SK-N-SH (cell line): ENCODE results near the gene EXOC4. TPM values are rescaled to one million over a fixed set of nuclear protein-coding genes. Genes with fewer than 3 reads are reported as not detected.

Source experiments
- CTCF ChIA-PET: fragments of 300-600, 350-600 bp; formaldehyde crosslinking; extraction: SDS; loops from one replicate; lab custom pipeline; 2021; lab: Yijun Ruan, JAX
- POLR2A ChIA-PET: fragments of 350-600 bp; sonication (Branson Sonifier 250); formaldehyde crosslinking; extraction: SDS; loops from one replicate; lab custom pipeline; 2020; ENCODE audit warnings: antibody characterized with exemption, inconsistent platforms; lab: Yijun Ruan, JAX
- DNase-seq: peaks from one replicate; pipeline ENCODE4 v3.0.0; 2012
- H2AFZ ChIP-seq: fragments of 200-600 bp; sonication (generic); 2 replicates; pipeline ENCODE4 v1.8.1; 2016; ENCODE audit warnings: antibody characterized with exemption, mild to moderate bottlenecking, low read depth
- H3F3A ChIP-seq: fragments of 200-600 bp; sonication (generic); replicated peaks from 2 replicates; pipeline ENCODE3; 2016; ENCODE audit warnings: antibody characterized with exemption, mild to moderate bottlenecking; ENCODE audit not compliant: insufficient read depth
- H3K27ac ChIP-seq, 2 experiments: fragments of 200-500 bp in 1 of 2; fragments of 200-600 bp in 1 of 2; sonication (Bioruptor generic) in 1 of 2; sonication (generic), shearing (Covaris generic) in 1 of 2; 2 replicates each; pipeline versions ENCODE4 v1.5.1 to v1.6.1; 2014 to 2016; ENCODE audit warnings: low read depth in 2 of 2, inconsistent platforms in 1 of 2, low read length in 1 of 2, mild to moderate bottlenecking in 1 of 2, mixed read lengths in 1 of 2
- H3K27me3 ChIP-seq: fragments of 200-600 bp; sonication (generic), shearing (Covaris generic); 2 replicates; pipeline ENCODE4 v1.6.1; 2016; ENCODE audit warnings: mixed run types; ENCODE audit not compliant: insufficient read depth
- H3K36me3 ChIP-seq, 2 experiments: fragments of 200-500 bp in 1 of 2; fragments of 200-600 bp in 1 of 2; sonication (Bioruptor generic) in 1 of 2; sonication (generic) in 1 of 2; replicated peaks in 1 of 2; 2 replicates each; pipeline versions ENCODE3 to v1.5.1; 2014 to 2016; ENCODE audit warnings: low read length in 1 of 2, mild to moderate bottlenecking in 1 of 2; ENCODE audit not compliant: insufficient read depth in 2 of 2, control insufficient read depth in 1 of 2
- H3K4me1 ChIP-seq, 2 experiments: fragments of 200-500 bp in 1 of 2; fragments of 200-600 bp in 1 of 2; sonication (Bioruptor generic) in 1 of 2; sonication (generic), shearing (Covaris generic) in 1 of 2; 2 replicates each; pipeline versions ENCODE4 v1.5.1 to v1.6.1; 2014 to 2016; ENCODE audit warnings: low read depth in 1 of 2, low read length in 1 of 2, mixed run types in 1 of 2; ENCODE audit not compliant: insufficient read depth in 2 of 2, control insufficient read depth in 1 of 2
- H3K4me2 ChIP-seq: fragments of 200-600 bp; sonication (generic), shearing (Covaris generic); 2 replicates; pipeline ENCODE4 v1.6.1; 2017; ENCODE audit warnings: mixed run types
- H3K4me3 ChIP-seq, 2 experiments: fragments of 200-500 bp in 1 of 2; fragments of 200-600 bp in 1 of 2; sonication (Bioruptor generic) in 1 of 2; sonication (generic), shearing (Covaris generic) in 1 of 2; 2 replicates each; pipeline versions ENCODE4 v1.5.1 to v1.8.1; 2014 to 2016; ENCODE audit warnings: low read depth in 2 of 2, inconsistent platforms in 1 of 2, low read length in 1 of 2, mild to moderate bottlenecking in 1 of 2, mixed read lengths in 1 of 2, moderate library complexity in 1 of 2
- H3K79me2 ChIP-seq: fragments of 200-600 bp; sonication (generic); 2 replicates; pipeline ENCODE4 v1.8.1; 2017; ENCODE audit warnings: mild to moderate bottlenecking; ENCODE audit not compliant: insufficient read depth
- H3K9ac ChIP-seq: fragments of 200-600 bp; sonication (generic); 2 replicates; pipeline ENCODE4 v1.6.1; 2017; ENCODE audit warnings: mixed run types
- H3K9me2 ChIP-seq: fragments of 200-600 bp; sonication (generic); 2 replicates; pipeline ENCODE4 v1.6.1; 2017; ENCODE audit warnings: mixed run types
- H3K9me3 ChIP-seq: fragments of 200-600 bp; sonication (generic); 2 replicates; pipeline ENCODE4 v1.6.1; 2017; ENCODE audit warnings: mixed run types, mild to moderate bottlenecking, moderate library complexity
- H4K20me1 ChIP-seq: fragments of 200-600 bp; sonication (generic); 2 replicates; pipeline ENCODE4 v1.6.1; 2017; ENCODE audit warnings: mild to moderate bottlenecking, mixed run types; ENCODE audit not compliant: insufficient read depth
- CHD2 ChIP-seq: fragments of 150-350 bp; IDR thresholded peaks from 2 replicates; pipeline ENCODE4 v1.6.1; 2018; ENCODE audit warnings: low read length; ENCODE audit not compliant: partially characterized antibody
- ELF1 ChIP-seq: IDR thresholded peaks from 2 replicates; pipeline ENCODE4 v1.4.0; 2012
- EZH2phosphoT487 ChIP-seq: fragments of 200-600 bp; sonication (generic); IDR thresholded peaks from 2 replicates; pipeline ENCODE4 v1.6.1; 2017; ENCODE audit warnings: low read depth, mixed run types, mild to moderate bottlenecking, antibody characterized with exemption, moderate library complexity, borderline replicate concordance
- FOXJ3 ChIP-seq: sonication (generic); formaldehyde crosslinking; IDR thresholded peaks from 2 replicates; pipeline ENCODE4 v1.5.1; 2020; ENCODE audit warnings: mild to moderate bottlenecking, missing genetic modification reagents
- FOXM1 ChIP-seq: IDR thresholded peaks from 2 replicates; pipeline ENCODE4 v1.4.0; 2012; ENCODE audit warnings: low read depth, mild to moderate bottlenecking
- MAX ChIP-seq: IDR thresholded peaks from 2 replicates; pipeline ENCODE4 v1.4.0; 2012; ENCODE audit warnings: low read depth
- MXI1 ChIP-seq: IDR thresholded peaks from 2 replicates; pipeline ENCODE4 v1.6.1; 2012; ENCODE audit warnings: mild to moderate bottlenecking, low read depth, low read length, improper control_type of control experiment
- PBX3 ChIP-seq: IDR thresholded peaks from 2 replicates; pipeline ENCODE4; 2012
- RCOR1 ChIP-seq: fragments of 150-350 bp; IDR thresholded peaks from 2 replicates; pipeline ENCODE4 v1.6.1; 2017; ENCODE audit warnings: antibody characterized with exemption, low read length
- REST ChIP-seq: IDR thresholded peaks from 2 replicates; pipeline ENCODE4 v1.6.1; 2012; ENCODE audit warnings: mild to moderate bottlenecking, low read depth, low read length, moderate library complexity
- RFX5 ChIP-seq: IDR thresholded peaks from 2 replicates; pipeline ENCODE4 v1.6.1; 2012; ENCODE audit warnings: mild to moderate bottlenecking, improper control_type of control experiment, low read length
- TCF12 ChIP-seq: IDR thresholded peaks from 2 replicates; pipeline ENCODE4 v1.4.0; 2012
- TEAD4 ChIP-seq: IDR thresholded peaks from 2 replicates; pipeline ENCODE4 v1.4.0; 2012; ENCODE audit warnings: mild to moderate bottlenecking, borderline replicate concordance; ENCODE audit not compliant: insufficient read depth
- YY1 ChIP-seq: IDR thresholded peaks from 2 replicates; pipeline ENCODE4 v1.4.0; 2012; ENCODE audit warnings: low read depth, mild to moderate bottlenecking
- WGBS: methylation state at CpG from one replicate; pipeline ENCODE4 v1.1.6; 2017; ENCODE audit warnings: low lambda C conversion rate; 5-methylcytosine and 5-hydroxymethylcytosine counted together
- polyA plus RNA-seq, 3 experiments: library from polyadenylated mRNA; depleted of rRNA; stranded (reverse); fragments of >200 nt; gene quantifications; 2 replicates each; pipeline ENCODE4 v1.2.3, GENCODE V29; 2012
- TF ChIP-seq, protein P1 (sequence below): IDR thresholded peaks from 2 replicates; pipeline ENCODE4 v1.4.0; 2012; ENCODE audit warnings: low read depth, borderline replicate concordance

Gene EXOC4
- polyA plus RNA-seq, 1 of the 3 experiments (the other 2 are of a cell fraction), result 37.3 TPM

- no peak for DNase-seq
- TF ChIP-seq EZH2phosphoT487 (no peak), CHD2 (no peak), FOXJ3 (CRISPR knock-in tag) (no peak), TEAD4 (no peak), TCF12 (no peak), FOXM1 (no peak), MXI1 (no peak), RFX5 (no peak), REST (no peak), PBX3 (no peak), ELF1 (no peak), RCOR1 (no peak), YY1 (no peak), MAX (no peak)
- TF ChIP-seq, protein P1, sequence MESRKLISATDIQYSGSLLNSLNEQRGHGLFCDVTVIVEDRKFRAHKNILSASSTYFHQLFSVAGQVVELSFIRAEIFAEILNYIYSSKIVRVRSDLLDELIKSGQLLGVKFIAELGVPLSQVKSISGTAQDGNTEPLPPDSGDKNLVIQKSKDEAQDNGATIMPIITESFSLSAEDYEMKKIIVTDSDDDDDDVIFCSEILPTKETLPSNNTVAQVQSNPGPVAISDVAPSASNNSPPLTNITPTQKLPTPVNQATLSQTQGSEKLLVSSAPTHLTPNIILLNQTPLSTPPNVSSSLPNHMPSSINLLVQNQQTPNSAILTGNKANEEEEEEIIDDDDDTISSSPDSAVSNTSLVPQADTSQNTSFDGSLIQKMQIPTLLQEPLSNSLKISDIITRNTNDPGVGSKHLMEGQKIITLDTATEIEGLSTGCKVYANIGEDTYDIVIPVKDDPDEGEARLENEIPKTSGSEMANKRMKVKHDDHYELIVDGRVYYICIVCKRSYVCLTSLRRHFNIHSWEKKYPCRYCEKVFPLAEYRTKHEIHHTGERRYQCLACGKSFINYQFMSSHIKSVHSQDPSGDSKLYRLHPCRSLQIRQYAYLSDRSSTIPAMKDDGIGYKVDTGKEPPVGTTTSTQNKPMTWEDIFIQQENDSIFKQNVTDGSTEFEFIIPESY, result no peak
- TF ChIP-seq, all 33 proteins: peak for 0
- no peaks in the 10 kb centered on the region for H3K9me3 ChIP-seq
- H3K9ac ChIP-seq, result no peak overlapping the region
- no peaks in the 10 kb centered on the region for H3K79me2 ChIP-seq
- POLR2A ChIA-PET, result no interaction called here
- CTCF ChIA-PET, result interaction anchor here (0.8 to 2.4 kb wide), 7 partner anchors 14 to 365 kb away, joined by 3 to 10 read pairs (median 4); no protein-coding TSS in a partner anchor
- H3K9me2 ChIP-seq, result no peaks in the 10 kb centered on the region
- no peak overlapping the region for H3K4me2 ChIP-seq
- peaks cover 3% of the 10 kb centered on the region for H3F3A ChIP-seq
- peaks cover 7 to 38% of the 10 kb centered on the region in 2 experiments for H3K36me3 ChIP-seq
- no peaks in the 10 kb centered on the region for H4K20me1 ChIP-seq
- 86% methylated on average over 3 of the region's 3 CpGs for WGBS
- peaks cover 4 to 55% of the 10 kb centered on the region in 2 experiments; a peak in 3 of 4 replicates for H3K4me1 ChIP-seq
- H3K27me3 ChIP-seq, result no peaks in the 10 kb centered on the region
- H3K4me3 ChIP-seq, result no peak overlapping the region
- no peak overlapping the region for H2AFZ ChIP-seq
- peak overlapping the region in 1 of 2 experiments; percentile 100; a peak in 2 of 4 replicates for H3K27ac ChIP-seq
Measured at GRCh38 chr7:133776266-133776665, 523.4 kb downstream of the EXOC4 start.
